Liver (tissue), 9 donors: Measurements from ENCODE around the gene NRG2. TPM values are rescaled to one million over a fixed set of nuclear protein-coding genes. Genes with fewer than 3 reads are reported as not detected.

Experiments used
- DNase-seq: peaks from one replicate; pipeline ENCODE4 v3.0.0-alpha.2; 2017; ENCODE audit warnings: low spot score
- H3K27ac ChIP-seq, 2 donors: one replicate each; pipeline ENCODE4 v1.7.0; 2013; ENCODE audit warnings: inconsistent platforms in 2 of 2, low read length in 2 of 2, control low read depth in 1 of 2, low read depth in 1 of 2, mild to moderate bottlenecking in 1 of 2
- H3K27me3 ChIP-seq, 4 donors: one replicate each; pipeline versions ENCODE4 v1.6.1 to v1.7.0; 2013; ENCODE audit warnings: low read length in 3 of 4, inconsistent platforms in 1 of 4, mild to moderate bottlenecking in 1 of 4, moderate library complexity in 1 of 4; ENCODE audit not compliant: control insufficient read depth in 4 of 4, insufficient read depth in 4 of 4
- H3K36me3 ChIP-seq, 4 donors: one replicate each; pipeline versions ENCODE4 v1.6.1 to v1.7.0; 2013; ENCODE audit warnings: low read length in 3 of 4, mild to moderate bottlenecking in 3 of 4, low read depth in 1 of 4, moderate library complexity in 1 of 4; ENCODE audit not compliant: control insufficient read depth in 4 of 4, insufficient read depth in 3 of 4
- H3K4me1 ChIP-seq, 4 donors: one replicate each; pipeline versions ENCODE4 v1.6.1 to v1.7.0; 2013; ENCODE audit warnings: low read length in 3 of 4, mild to moderate bottlenecking in 3 of 4, moderate library complexity in 1 of 4; ENCODE audit not compliant: control insufficient read depth in 4 of 4, insufficient read depth in 4 of 4
- H3K4me3 ChIP-seq, 3 donors: one replicate each; pipeline versions ENCODE4 v1.6.1 to v1.7.0; 2013; ENCODE audit warnings: low read length in 3 of 3, control low read depth in 1 of 3, low read depth in 1 of 3, mild to moderate bottlenecking in 1 of 3
- H3K9ac ChIP-seq, 2 donors: one replicate each; pipeline ENCODE4 v1.7.0; 2013; ENCODE audit warnings: low read length in 2 of 2, mild to moderate bottlenecking in 2 of 2, moderate library complexity in 2 of 2, control low read depth in 1 of 2, low read depth in 1 of 2
- H3K9me3 ChIP-seq, 4 donors: one replicate each; pipeline versions ENCODE4 v1.6.1 to v1.7.0; 2013; ENCODE audit warnings: low read length in 3 of 4; ENCODE audit not compliant: control insufficient read depth in 4 of 4
- ATF3 ChIP-seq: IDR thresholded peaks from 2 replicates; pipeline ENCODE4 v1.6.1; 2016; ENCODE audit warnings: antibody characterized with exemption
- CTCF ChIP-seq: fragments of 150-350 bp; IDR thresholded peaks from 2 replicates; pipeline ENCODE4 v1.5.1; 2017; ENCODE audit warnings: improper control_type of control experiment, low read depth, low read length; ENCODE audit not compliant: missing input control
- EGR1 ChIP-seq, 2 donors: IDR thresholded peaks; 2 replicates each; pipeline ENCODE4 v1.6.1; 2016 to 2018; ENCODE audit warnings: antibody characterized with exemption in 2 of 2, low read depth in 2 of 2
- FOXA1 ChIP-seq: IDR thresholded peaks from 2 replicates; pipeline ENCODE4 v1.6.1; 2016; ENCODE audit warnings: antibody characterized with exemption
- FOXA2 ChIP-seq: IDR thresholded peaks from 2 replicates; pipeline ENCODE4 v1.6.1; 2016; ENCODE audit warnings: antibody characterized with exemption
- GABPA ChIP-seq, 2 donors: IDR thresholded peaks in 1 of 2; conservative IDR thresholded peaks in 1 of 2; 2 replicates each; pipeline ENCODE4 v1.6.1; 2016; ENCODE audit warnings: antibody characterized with exemption in 2 of 2, mild to moderate bottlenecking in 1 of 2, moderate library complexity in 1 of 2
- HNF4A ChIP-seq, 2 donors: conservative IDR thresholded peaks; 2 replicates each; pipeline ENCODE4 v1.6.1; 2016; ENCODE audit warnings: antibody characterized with exemption in 2 of 2, mild to moderate bottlenecking in 2 of 2
- HNF4G ChIP-seq: IDR thresholded peaks from 2 replicates; pipeline ENCODE4 v1.6.1; 2016; ENCODE audit warnings: antibody characterized with exemption
- JUND ChIP-seq, 2 donors: IDR thresholded peaks; 2 replicates each; pipeline ENCODE4 v1.6.1; 2016; ENCODE audit warnings: antibody characterized with exemption in 2 of 2
- MAX ChIP-seq: IDR thresholded peaks from 2 replicates; pipeline ENCODE4 v1.6.1; 2016; ENCODE audit warnings: antibody characterized with exemption
- NR2F2 ChIP-seq: IDR thresholded peaks from 2 replicates; pipeline ENCODE4 v1.6.1; 2016; ENCODE audit warnings: antibody characterized with exemption
- RAD21 ChIP-seq, 2 donors: IDR thresholded peaks; 2 replicates each; pipeline ENCODE4 v1.6.1; 2016; ENCODE audit warnings: antibody characterized with exemption in 2 of 2, mild to moderate bottlenecking in 2 of 2
- REST ChIP-seq: IDR thresholded peaks from 2 replicates; pipeline ENCODE4 v1.6.1; 2016; ENCODE audit warnings: antibody characterized with exemption, mild to moderate bottlenecking
- RXRA ChIP-seq, 2 donors: IDR thresholded peaks; 2 replicates each; pipeline ENCODE4 v1.6.1; 2017 to 2018; ENCODE audit warnings: antibody characterized with exemption in 2 of 2, mild to moderate bottlenecking in 1 of 2
- SP1 ChIP-seq: IDR thresholded peaks from 2 replicates; pipeline ENCODE4 v1.6.1; 2018; ENCODE audit warnings: antibody characterized with exemption, mild to moderate bottlenecking
- TAF1 ChIP-seq: conservative IDR thresholded peaks from 2 replicates; pipeline ENCODE4 v1.6.1; 2016; ENCODE audit warnings: antibody characterized with exemption, mild to moderate bottlenecking
- YY1 ChIP-seq: IDR thresholded peaks from 2 replicates; pipeline ENCODE4 v1.6.1; 2016; ENCODE audit warnings: antibody characterized with exemption, mild to moderate bottlenecking
- ZBTB33 ChIP-seq: IDR thresholded peaks from 2 replicates; pipeline ENCODE4 v1.6.1; 2016; ENCODE audit warnings: antibody characterized with exemption
- WGBS: extraction: QIAGEN DNeasy Blood & Tissue Kit; methylation state at CpG from one replicate; pipeline ENCODE4 v1.1.7; 2013; 5-methylcytosine and 5-hydroxymethylcytosine counted together
- polyA plus RNA-seq, 2 donors: library from polyadenylated mRNA; stranded (reverse) in 1 of 2; unstranded in 1 of 2; fragments of 200-250 nt in 1 of 2; fragments of >200 nt in 1 of 2; fragmentation: Nextera tagmentation in 1 of 2; extraction: Ambion mirVana in 1 of 2; gene quantifications; one replicate each; pipeline versions ENCODE4 v1.2.1 to v1.2.3, GENCODE V29; 2013 to 2015
- total RNA-seq, 2 donors: library from RNA; depleted of rRNA; stranded (reverse); fragments of >200 nt; gene quantifications; one replicate each; pipeline ENCODE4 v1.2.3, GENCODE V29; 2014
- donor health status: healthy.
- donor health status: healthy.
- donor health status: healthy.
- donor health status: healthy.
- donor health status: healthy.

NRG2 gene
- total and polyA plus RNA-seq, 4 donors = 0.07 to 0.08 TPM; not detected in 2

- Histone ChIP-seq H3K4me3 (no peak overlapping the region), H3K27ac (no peak overlapping the region), H3K4me1 (peaks cover 0 to 5% (median under 1%) of the 10 kb centered on the region in 4 donors), H3K9ac (no peak overlapping the region), H3K9me3 (peaks cover 0 to 3% (median 0%) of the 10 kb centered on the region in 4 donors), H3K36me3 (no peaks in the 10 kb centered on the region), H3K27me3 (no peaks in the 10 kb centered on the region)
- WGBS = 89% methylated on average over 2 of the region's 2 CpGs
- no peak for DNase-seq
- TF ChIP-seq HNF4A (conservative IDR thresholded peaks at IDR 0.05) (no peak), RXRA (IDR thresholded peaks at IDR 0.05) (no peak)
These were observed 10.8 kb downstream of the NRG2 start for GRCh38 chr5:140032296-140032695.

- 98% methylated on average over 2 of the region's 2 CpGs for WGBS
- H3K36me3 ChIP-seq = no peaks in the 10 kb centered on the region
- no peak for TF ChIP-seq HNF4G
- TF ChIP-seq EGR1 (IDR thresholded peaks at IDR 0.05; ENCODE audit: low read depth in 2 of 2) = no peak
- TF ChIP-seq HNF4A (conservative IDR thresholded peaks at IDR 0.05) = no peak
- no peak for TF ChIP-seq REST
- no peak for TF ChIP-seq NR2F2
- TF ChIP-seq YY1 = no peak
- no peak for TF ChIP-seq RAD21 (IDR thresholded peaks at IDR 0.05)
- TF ChIP-seq ATF3 = no peak
- no peak for TF ChIP-seq FOXA2
- no peak for TF ChIP-seq CTCF
- no peak for TF ChIP-seq RXRA (IDR thresholded peaks at IDR 0.05)
- no peak for TF ChIP-seq GABPA (IDR thresholded peaks at IDR 0.05 in 1 of 2, conservative IDR thresholded peaks at IDR 0.05 in 1 of 2)
- no peak for TF ChIP-seq FOXA1
- TF ChIP-seq ZBTB33 = no peak
- no peak for TF ChIP-seq TAF1
- no peak for TF ChIP-seq JUND (IDR thresholded peaks at IDR 0.05)
- TF ChIP-seq MAX = no peak
- no peak for TF ChIP-seq SP1
These were observed 15.3 kb downstream of the NRG2 start for GRCh38 chr5:140027807-140028206.

More at GRCh38 chr5:140027807-140028206, 15.3 kb downstream of the NRG2 start:
- H3K9me3 ChIP-seq = no peaks in the 10 kb centered on the region
- no peak overlapping the region for H3K4me3 ChIP-seq
- DNase-seq = no peak
- no peaks in the 10 kb centered on the region for H3K27me3 ChIP-seq
- H3K4me1 ChIP-seq = peaks cover 0 to 5% (median under 1%) of the 10 kb centered on the region in 4 donors
- H3K27ac ChIP-seq = no peak overlapping the region
- H3K9ac ChIP-seq = no peak overlapping the region
